ENCODE measurements around the gene PPP1R11. TPM values are rescaled to one million over a fixed set of nuclear protein-coding genes. Genes with fewer than 3 reads are reported as not detected.
A peak's percentile ranks its signal among the peaks of the same experiment; 100 is the strongest.
"Not testable (repeated sequence)": the region's sequence is repeated elsewhere in the genome, so short reads cannot be mapped to it uniquely, and the experiment has no call there.

The PPP1R11 gene
- total RNA-seq, 1 donor from 2014 or later, result 52.3 TPM

DNA sequence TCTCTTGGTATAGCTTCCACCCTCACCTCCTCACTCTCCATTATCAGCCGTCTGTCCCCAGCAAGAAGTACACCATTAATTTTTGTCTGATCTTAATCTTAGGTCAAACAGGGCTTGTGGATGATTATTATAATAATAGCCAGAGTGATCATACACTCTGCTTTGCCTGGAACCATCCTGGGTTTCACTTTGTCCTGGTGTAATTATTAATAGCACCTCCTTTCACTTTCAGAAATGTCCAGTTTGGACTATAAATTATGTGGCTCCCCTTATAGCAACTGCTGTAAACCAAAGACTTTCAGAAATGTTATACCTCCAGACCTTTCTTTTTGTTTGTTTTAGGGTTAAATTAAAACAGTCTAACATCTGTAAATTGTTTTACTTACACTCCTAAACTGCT, 46.8 kb downstream of the PPP1R11 start:
- Mint-ChIP-seq H3K9me3 (ENCODE audit: unreplicated experiment) (no peaks in the 10 kb centered on the region), H3K4me1 (ENCODE audit: low read depth, unreplicated experiment) (no peaks in the 10 kb centered on the region), H3K27ac (ENCODE audit: unreplicated experiment) (no peak overlapping the region), H3K27me3 (ENCODE audit: unreplicated experiment) (peaks cover 5% of the 10 kb centered on the region), H3K36me3 (ENCODE audit: unreplicated experiment) (no peaks in the 10 kb centered on the region), H3K4me3 (ENCODE audit: unreplicated experiment) (no peak overlapping the region)
- TF ChIP-seq, protein P1, sequence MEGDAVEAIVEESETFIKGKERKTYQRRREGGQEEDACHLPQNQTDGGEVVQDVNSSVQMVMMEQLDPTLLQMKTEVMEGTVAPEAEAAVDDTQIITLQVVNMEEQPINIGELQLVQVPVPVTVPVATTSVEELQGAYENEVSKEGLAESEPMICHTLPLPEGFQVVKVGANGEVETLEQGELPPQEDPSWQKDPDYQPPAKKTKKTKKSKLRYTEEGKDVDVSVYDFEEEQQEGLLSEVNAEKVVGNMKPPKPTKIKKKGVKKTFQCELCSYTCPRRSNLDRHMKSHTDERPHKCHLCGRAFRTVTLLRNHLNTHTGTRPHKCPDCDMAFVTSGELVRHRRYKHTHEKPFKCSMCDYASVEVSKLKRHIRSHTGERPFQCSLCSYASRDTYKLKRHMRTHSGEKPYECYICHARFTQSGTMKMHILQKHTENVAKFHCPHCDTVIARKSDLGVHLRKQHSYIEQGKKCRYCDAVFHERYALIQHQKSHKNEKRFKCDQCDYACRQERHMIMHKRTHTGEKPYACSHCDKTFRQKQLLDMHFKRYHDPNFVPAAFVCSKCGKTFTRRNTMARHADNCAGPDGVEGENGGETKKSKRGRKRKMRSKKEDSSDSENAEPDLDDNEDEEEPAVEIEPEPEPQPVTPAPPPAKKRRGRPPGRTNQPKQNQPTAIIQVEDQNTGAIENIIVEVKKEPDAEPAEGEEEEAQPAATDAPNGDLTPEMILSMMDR (IDR thresholded peaks at IDR 0.05; ENCODE audit: partially characterized antibody, unreplicated experiment), result no peak
- no peak for DNase-seq

DNA sequence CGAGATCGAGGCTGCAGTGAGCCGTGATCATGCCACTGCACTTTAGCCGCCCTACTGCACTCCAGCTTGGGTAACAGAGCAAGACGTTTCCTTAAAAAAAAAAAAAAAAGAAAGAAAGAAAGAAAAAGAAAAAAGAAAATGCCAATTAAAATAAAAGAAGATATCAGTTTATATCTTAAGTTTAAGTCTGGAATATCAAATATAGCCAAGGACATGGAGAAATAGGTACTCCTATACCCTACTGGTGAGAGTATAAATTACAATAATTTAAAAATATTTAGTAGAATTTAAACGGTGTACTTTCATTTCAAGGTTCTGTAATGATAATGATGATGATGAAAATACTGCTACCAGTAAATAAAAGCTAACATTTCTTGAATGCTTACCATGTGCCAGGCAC, 49.7 kb downstream of the PPP1R11 start:
- Mint-ChIP-seq H3K9me3 (ENCODE audit: unreplicated experiment) (no peaks in the 10 kb centered on the region), H3K27me3 (ENCODE audit: unreplicated experiment) (peaks cover 3% of the 10 kb centered on the region), H3K4me3 (ENCODE audit: unreplicated experiment) (no peak overlapping the region), H3K27ac (ENCODE audit: unreplicated experiment) (no peak overlapping the region), H3K36me3 (ENCODE audit: unreplicated experiment) (no peaks in the 10 kb centered on the region), H3K4me1 (ENCODE audit: low read depth, unreplicated experiment) (no peaks in the 10 kb centered on the region)
- TF ChIP-seq, protein P1 (IDR thresholded peaks at IDR 0.05; ENCODE audit: partially characterized antibody, unreplicated experiment), result peak; percentile 47
- no peak for DNase-seq

DNA sequence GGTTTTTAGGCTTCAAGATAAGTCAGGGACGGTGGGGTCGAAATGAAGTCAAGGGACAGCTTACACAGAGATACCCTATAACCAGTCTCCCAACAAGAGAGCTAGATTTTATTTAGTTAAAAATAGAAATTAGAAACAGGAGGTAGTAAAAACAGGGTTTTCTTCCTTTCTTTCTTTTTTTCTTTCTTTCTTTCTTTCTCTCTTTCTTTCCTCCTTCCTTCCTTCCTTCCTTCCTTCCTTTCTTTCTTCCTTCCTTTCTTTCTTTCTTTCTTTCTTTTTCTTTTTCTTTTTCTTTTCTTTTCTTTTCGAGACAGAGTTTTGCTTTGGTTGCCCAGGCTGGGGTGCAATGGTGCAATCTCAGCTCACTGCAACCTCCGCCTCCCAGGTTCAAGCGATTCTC, 51.7 kb downstream of the PPP1R11 start:
- not testable (repeated sequence) for H3K4me3 Mint-ChIP-seq (ENCODE audit: unreplicated experiment); H3K9me3 Mint-ChIP-seq (ENCODE audit: unreplicated experiment); H3K27ac Mint-ChIP-seq (ENCODE audit: unreplicated experiment); H3K27me3 Mint-ChIP-seq (ENCODE audit: unreplicated experiment); DNase-seq; H3K36me3 Mint-ChIP-seq (ENCODE audit: unreplicated experiment); H3K4me1 Mint-ChIP-seq (ENCODE audit: low read depth, unreplicated experiment)

Other genes with a start within 250 kb of the PPP1R11 start
- not detected for gene HLA-G, start 239.4 kb upstream of the PPP1R11 start, total RNA-seq (ENCODE audit: unreplicated experiment)
- gene HLA-A, start 124.7 kb upstream of the PPP1R11 start, total RNA-seq (ENCODE audit: unreplicated experiment), result 60.2 TPM
- gene POLR1H, start 5.9 kb upstream of the PPP1R11 start, total RNA-seq (ENCODE audit: unreplicated experiment), result 17.0 TPM
- gene RNF39, start 8.6 kb downstream of the PPP1R11 start, total RNA-seq (ENCODE audit: unreplicated experiment), result not detected
- not detected for gene TRIM31, start 45.9 kb downstream of the PPP1R11 start, total RNA-seq (ENCODE audit: unreplicated experiment)
- gene TRIM40, start 68.9 kb downstream of the PPP1R11 start, total RNA-seq (ENCODE audit: unreplicated experiment), result not detected
- gene TRIM10, start 94.0 kb downstream of the PPP1R11 start, total RNA-seq (ENCODE audit: unreplicated experiment), result not detected
- not detected for gene TRIM15, start 96.3 kb downstream of the PPP1R11 start, total RNA-seq (ENCODE audit: unreplicated experiment)
- gene TRIM26, start 146.2 kb downstream of the PPP1R11 start, total RNA-seq (ENCODE audit: unreplicated experiment), result 58.5 TPM

All from glutamatergic neuron (in vitro differentiated cells).